ENCODE data around the gene PSPN. TPM values are rescaled to one million over a fixed set of nuclear protein-coding genes. Genes with fewer than 3 reads are reported as not detected.

Gene PSPN
- total RNA-seq, 1 experiment from 2014 or later, result 1.9 TPM

GRCh38 chr19:6374711-6375410 lies 872 bp downstream of the PSPN start (continued):
- TF ChIP-seq AFF4 (CRISPR knock-in tag; IDR thresholded peaks at IDR 0.05; ENCODE audit: borderline replicate concordance), result no peak
- TF ChIP-seq NFE2L1 (CRISPR knock-in tag; IDR thresholded peaks at IDR 0.05), result no peak
- TF ChIP-seq, protein P1, sequence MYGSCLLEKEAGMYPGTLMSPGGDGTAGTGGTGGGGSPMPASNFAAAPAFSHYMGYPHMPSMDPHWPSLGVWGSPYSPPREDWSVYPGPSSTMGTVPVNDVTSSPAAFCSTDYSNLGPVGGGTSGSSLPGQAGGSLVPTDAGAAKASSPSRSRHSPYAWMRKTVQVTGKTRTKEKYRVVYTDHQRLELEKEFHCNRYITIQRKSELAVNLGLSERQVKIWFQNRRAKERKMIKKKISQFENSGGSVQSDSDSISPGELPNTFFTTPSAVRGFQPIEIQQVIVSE (CRISPR knock-in tag; IDR thresholded peaks at IDR 0.05; ENCODE audit: borderline replicate concordance), result no peak
- TF ChIP-seq, protein P2, sequence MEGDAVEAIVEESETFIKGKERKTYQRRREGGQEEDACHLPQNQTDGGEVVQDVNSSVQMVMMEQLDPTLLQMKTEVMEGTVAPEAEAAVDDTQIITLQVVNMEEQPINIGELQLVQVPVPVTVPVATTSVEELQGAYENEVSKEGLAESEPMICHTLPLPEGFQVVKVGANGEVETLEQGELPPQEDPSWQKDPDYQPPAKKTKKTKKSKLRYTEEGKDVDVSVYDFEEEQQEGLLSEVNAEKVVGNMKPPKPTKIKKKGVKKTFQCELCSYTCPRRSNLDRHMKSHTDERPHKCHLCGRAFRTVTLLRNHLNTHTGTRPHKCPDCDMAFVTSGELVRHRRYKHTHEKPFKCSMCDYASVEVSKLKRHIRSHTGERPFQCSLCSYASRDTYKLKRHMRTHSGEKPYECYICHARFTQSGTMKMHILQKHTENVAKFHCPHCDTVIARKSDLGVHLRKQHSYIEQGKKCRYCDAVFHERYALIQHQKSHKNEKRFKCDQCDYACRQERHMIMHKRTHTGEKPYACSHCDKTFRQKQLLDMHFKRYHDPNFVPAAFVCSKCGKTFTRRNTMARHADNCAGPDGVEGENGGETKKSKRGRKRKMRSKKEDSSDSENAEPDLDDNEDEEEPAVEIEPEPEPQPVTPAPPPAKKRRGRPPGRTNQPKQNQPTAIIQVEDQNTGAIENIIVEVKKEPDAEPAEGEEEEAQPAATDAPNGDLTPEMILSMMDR (IDR thresholded peaks at IDR 0.05), result no peak
- TF ChIP-seq HMGA2 (CRISPR knock-in tag; IDR thresholded peaks at IDR 0.05), result no peak
- TF ChIP-seq GABPB1 (CRISPR knock-in tag; IDR thresholded peaks at IDR 0.05), result no peak
- TF ChIP-seq CREB1 (CRISPR knock-in tag; IDR thresholded peaks at IDR 0.05), result no peak

DNA sequence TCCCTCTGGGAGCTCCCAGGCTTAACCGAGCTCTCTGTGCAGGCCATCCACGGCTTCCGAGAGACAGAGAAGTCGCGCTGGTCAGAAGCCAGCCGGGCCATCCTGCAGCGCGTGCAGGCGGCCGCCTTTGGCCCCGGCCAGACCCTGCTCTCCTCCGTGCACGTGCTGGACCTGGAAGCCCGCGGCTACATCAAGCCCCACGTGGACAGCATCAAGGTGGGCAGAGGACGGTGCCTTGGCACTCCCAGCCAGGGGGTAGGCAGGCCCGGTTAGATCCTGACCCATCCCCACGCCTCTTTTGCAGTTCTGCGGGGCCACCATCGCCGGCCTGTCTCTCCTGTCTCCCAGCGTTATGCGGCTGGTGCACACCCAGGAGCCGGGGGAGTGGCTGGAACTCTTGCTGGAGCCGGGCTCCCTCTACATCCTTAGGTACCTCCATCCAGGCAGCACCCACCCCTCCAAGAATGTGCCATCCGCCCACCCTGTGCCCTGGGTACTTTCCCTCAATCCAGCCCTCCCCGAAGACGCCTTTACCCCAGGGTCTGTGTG lies 1.5 kb downstream of the PSPN start:
- DNase-seq (ENCODE audit: low spot score), result no peak
- TF ChIP-seq ZNF671 (CRISPR knock-in tag; IDR thresholded peaks at IDR 0.05), result no peak
- TF ChIP-seq RELA (CRISPR knock-in tag; IDR thresholded peaks at IDR 0.05; ENCODE audit: borderline replicate concordance), result 0 out of 2 replicates have a peak, but pooled peaks have one; percentile 37
- H3K9me3 Mint-ChIP-seq, result no peaks in the 10 kb centered on the region
- CTCF ChIA-PET, result interaction anchor here (0.8 to 4.0 kb wide), 6 partner anchors 10 to 326 kb away, joined by 3 to 18 read pairs (median 4); partner anchors contain the start of genes CLPP, GTF2F1 and KHSRP
- H3K27me3 Mint-ChIP-seq (ENCODE audit: low read depth), result no peaks in the 10 kb centered on the region
- peak overlapping the region; percentile 71 for H3K4me3 Mint-ChIP-seq
- ATAC-seq, result no peak
- peaks cover 17% of the 10 kb centered on the region for H3K4me1 Mint-ChIP-seq
- peaks cover 6% of the 10 kb centered on the region; the same call in 1 of the 2 replicates for H3K36me3 Mint-ChIP-seq
- POLR2A ChIA-PET, result interaction anchor here (0.5 to 1.0 kb wide), 3 partner anchors 17 to 678 kb away, joined by 3 to 8 read pairs (median 3); partner anchors contain the start of gene GTF2F1
- H3K27ac Mint-ChIP-seq, result peak overlapping the region; percentile 94

- Mint-ChIP-seq H3K27me3 (ENCODE audit: low read depth) (no peaks in the 10 kb centered on the region), H3K36me3 (peaks cover 6% of the 10 kb centered on the region; the same call in 1 of the 2 replicates), H3K27ac (peak overlapping the region; percentile 94), H3K4me1 (peaks cover 17% of the 10 kb centered on the region), H3K9me3 (no peaks in the 10 kb centered on the region), H3K4me3 (peak overlapping the region; percentile 71)
- no peak for DNase-seq (ENCODE audit: low spot score)
- no peak for TF ChIP-seq MXD4 (CRISPR knock-in tag; IDR thresholded peaks at IDR 0.05; ENCODE audit: borderline replicate concordance)
- TF ChIP-seq, protein P1 (CRISPR knock-in tag; IDR thresholded peaks at IDR 0.05; ENCODE audit: borderline replicate concordance), result no peak
- TF ChIP-seq ZNF416 (CRISPR knock-in tag; IDR thresholded peaks at IDR 0.05), result no peak
- TF ChIP-seq JAZF1 (CRISPR knock-in tag; IDR thresholded peaks at IDR 0.05), result no peak
- no peak for TF ChIP-seq FOXP4 (CRISPR knock-in tag; IDR thresholded peaks at IDR 0.05)
- no peak for TF ChIP-seq ESRRA (CRISPR knock-in tag; IDR thresholded peaks at IDR 0.05; ENCODE audit: borderline replicate concordance)
- TF ChIP-seq ZNF281 (CRISPR knock-in tag; IDR thresholded peaks at IDR 0.05), result no peak
- no peak for TF ChIP-seq ZBTB43 (CRISPR knock-in tag; IDR thresholded peaks at IDR 0.05)
- ATAC-seq, result no peak
- CTCF ChIA-PET, result interaction anchor here (0.8 to 4.0 kb wide), 6 partner anchors 10 to 326 kb away, joined by 3 to 18 read pairs (median 4); partner anchors contain the start of genes CLPP, GTF2F1 and KHSRP
- POLR2A ChIA-PET, result interaction anchor here (0.5 to 1.9 kb wide), 3 partner anchors 16 to 103 kb away, joined by 3 to 8 read pairs (median 5); partner anchors contain the start of gene GTF2F1
These were observed 2.0 kb downstream of the PSPN start for GRCh38 chr19:6373813-6374108.
